ENCODE data around the gene SLC7A7. TPM values are rescaled to one million over a fixed set of nuclear protein-coding genes. Genes with fewer than 3 reads are reported as not detected.
A peak's percentile ranks its signal among the peaks of the same experiment; 100 is the strongest.

Gene SLC7A7
- total and polyA plus RNA-seq, 2 of the 13 experiments (the other 11 are each of a cell fraction or from before 2014, with no cell fraction given), result 0.13 to 0.63 TPM

DNA sequence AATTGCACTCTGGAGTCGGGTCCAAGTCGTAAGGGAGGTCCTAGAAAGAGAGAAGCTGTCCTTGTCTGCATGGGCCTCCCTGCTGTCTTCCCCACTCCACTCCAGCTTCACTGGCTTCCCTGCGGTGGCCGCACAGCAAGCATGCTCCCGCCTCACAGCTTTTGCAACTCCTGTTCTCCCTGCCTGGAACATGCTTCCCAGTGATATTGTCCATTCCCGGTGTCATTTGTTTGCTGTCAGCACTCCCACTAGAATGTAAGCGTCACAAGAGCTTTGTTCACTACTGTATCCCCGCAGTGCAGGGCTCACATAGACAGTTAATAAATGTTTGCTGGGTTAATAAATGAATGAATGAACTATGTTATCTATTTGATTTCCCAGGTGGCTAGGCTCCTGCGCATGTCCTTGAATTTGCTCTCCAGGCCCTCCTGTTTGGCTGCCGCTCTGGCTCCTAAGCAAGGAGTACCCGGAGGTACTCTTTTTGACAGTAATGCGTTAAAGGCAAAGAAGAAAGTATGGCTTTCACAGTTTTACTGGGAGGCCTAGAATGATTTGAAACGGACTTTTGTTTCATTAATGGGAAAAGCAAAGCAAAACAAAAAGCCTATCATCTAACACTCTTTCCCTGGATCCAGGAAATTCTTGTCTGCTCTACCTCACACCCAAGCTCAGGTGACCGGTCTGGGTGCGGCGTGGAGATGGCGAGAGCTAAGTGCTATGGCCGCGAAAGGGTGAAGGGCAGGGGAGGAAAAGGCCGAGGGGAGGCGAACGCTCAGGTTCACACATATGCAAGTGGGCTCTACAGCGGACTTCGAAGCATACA, 6.2 kb upstream of the SLC7A7 start (continued):
- peak; percentile 46; the same call in 1 of the 2 replicates for TF ChIP-seq ZNF7 (CRISPR knock-in tag; IDR thresholded peaks at IDR 0.05)
- TF ChIP-seq SMYD3 (CRISPR knock-in tag; IDR thresholded peaks at IDR 0.05), result peak; percentile 26; the same call in 1 of the 2 replicates
- peak; percentile 67 for TF ChIP-seq ZSCAN21 (CRISPR knock-in tag; IDR thresholded peaks at IDR 0.05; ENCODE audit: borderline replicate concordance)
- no peak for TF ChIP-seq HNRNPUL1 (IDR thresholded peaks at IDR 0.05; ENCODE audit: low read depth, low read length)
- peak; percentile 38 for TF ChIP-seq ZFX (CRISPR knock-in tag; IDR thresholded peaks at IDR 0.05; ENCODE audit: low read depth)
- peak; percentile 20; the same call in 1 of the 2 replicates for TF ChIP-seq TARDBP (CRISPR knock-in tag; IDR thresholded peaks at IDR 0.05)
- no peak for TF ChIP-seq TP53 (CRISPR knock-in tag; conservative IDR thresholded peaks at IDR 0.05)
- no peak for TF ChIP-seq SCMH1 (CRISPR knock-in tag; IDR thresholded peaks at IDR 0.05; ENCODE audit: borderline replicate concordance)
- TF ChIP-seq ZNF83 (CRISPR knock-in tag; IDR thresholded peaks at IDR 0.05; ENCODE audit: borderline replicate concordance), result 0 out of 2 replicates have a peak, but pooled peaks have one; percentile 80
- no peak for TF ChIP-seq SKIL (CRISPR knock-in tag; IDR thresholded peaks at IDR 0.05; ENCODE audit: borderline replicate concordance)
- TF ChIP-seq ZNF34 (CRISPR knock-in tag; IDR thresholded peaks at IDR 0.05; ENCODE audit: borderline replicate concordance), result no peak
- TF ChIP-seq ARNTL (CRISPR knock-in tag; IDR thresholded peaks at IDR 0.05), result peak; percentile 71
- TF ChIP-seq ZNF879 (CRISPR knock-in tag; IDR thresholded peaks at IDR 0.05), result peak; percentile 98
- TF ChIP-seq STAT5B (CRISPR knock-in tag; IDR thresholded peaks at IDR 0.05), result peak; percentile 86; the same call in 1 of the 2 replicates
- TF ChIP-seq ZNF121 (CRISPR knock-in tag; IDR thresholded peaks at IDR 0.05), result no peak
- no peak for TF ChIP-seq ZNF841 (CRISPR knock-in tag; IDR thresholded peaks at IDR 0.05; ENCODE audit: borderline replicate concordance)
- no peak for TF ChIP-seq MATR3 (CRISPR knock-in tag; IDR thresholded peaks at IDR 0.05)
- no peak for TF ChIP-seq RERE (CRISPR knock-in tag; IDR thresholded peaks at IDR 0.05; ENCODE audit: low read depth)
- peak; percentile 36 for TF ChIP-seq CCAR2 (optimal IDR thresholded peaks at IDR 0.05; ENCODE audit: low read depth, low read length)

All from HepG2 (cell line).